Lung microvascular endothelial cell (primary cell): ENCODE results near the gene CRYBA2. TPM values are rescaled to one million over a fixed set of nuclear protein-coding genes. Genes with fewer than 3 reads are reported as not detected.

ENCODE experiments used
- DNase-seq, 2 donors: peaks; one replicate each; pipeline versions ENCODE4 v3.0.0 to v3.0.0-alpha.2; 2010; ENCODE audit warnings: low read depth in 2 of 2
- total RNA-seq: library from RNA; depleted of rRNA; stranded (reverse); fragments of >200 nt; gene quantifications from 2 replicates; pipeline ENCODE4 v1.2.1, GENCODE V29; 2014

Gene CRYBA2
- total RNA-seq, 1 donor from 2014 or later: not detected

DNA sequence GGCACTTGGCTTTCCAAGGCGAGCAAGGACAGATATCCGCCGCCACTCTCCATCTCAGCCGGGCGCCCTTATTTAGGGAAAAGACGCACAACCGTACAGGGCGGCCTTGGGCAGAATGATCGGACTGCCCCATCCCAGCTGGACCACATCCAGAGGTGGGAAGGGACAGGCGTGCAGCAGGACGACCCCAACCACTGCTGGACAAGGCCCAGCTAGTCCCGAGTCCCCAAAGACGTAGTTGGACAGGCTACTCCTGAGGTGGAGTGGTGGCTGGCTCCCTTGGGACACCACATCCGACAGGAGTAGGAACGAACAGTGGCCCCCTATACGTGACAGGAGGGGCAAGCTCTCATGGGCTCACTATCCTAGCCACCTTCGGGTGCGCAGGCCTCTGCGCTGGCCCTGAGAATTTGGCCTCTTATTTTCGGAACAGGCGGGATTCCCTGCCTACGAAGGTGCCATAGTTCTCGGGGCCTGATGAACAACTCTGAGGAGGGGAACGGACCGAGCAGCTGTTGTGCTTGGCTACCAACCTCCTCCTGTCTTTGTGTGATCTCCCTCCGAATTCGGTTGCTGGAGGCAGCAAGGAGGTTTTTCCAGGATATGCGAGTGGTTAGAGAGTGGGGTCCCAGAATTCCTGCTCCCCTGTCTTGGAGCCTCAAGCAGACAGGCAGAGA, 10.5 kb downstream of the CRYBA2 start:
- DNase-seq: no peak

GRCh38 chr2:218981881-218982585, 11.2 kb downstream of the CRYBA2 start:
- DNase-seq: peak in 1 of 2 donors; percentile 24

- DNase-seq: no peak
Measured at GRCh38 chr2:218981390-218981880, 11.8 kb downstream of the CRYBA2 start.

DNA sequence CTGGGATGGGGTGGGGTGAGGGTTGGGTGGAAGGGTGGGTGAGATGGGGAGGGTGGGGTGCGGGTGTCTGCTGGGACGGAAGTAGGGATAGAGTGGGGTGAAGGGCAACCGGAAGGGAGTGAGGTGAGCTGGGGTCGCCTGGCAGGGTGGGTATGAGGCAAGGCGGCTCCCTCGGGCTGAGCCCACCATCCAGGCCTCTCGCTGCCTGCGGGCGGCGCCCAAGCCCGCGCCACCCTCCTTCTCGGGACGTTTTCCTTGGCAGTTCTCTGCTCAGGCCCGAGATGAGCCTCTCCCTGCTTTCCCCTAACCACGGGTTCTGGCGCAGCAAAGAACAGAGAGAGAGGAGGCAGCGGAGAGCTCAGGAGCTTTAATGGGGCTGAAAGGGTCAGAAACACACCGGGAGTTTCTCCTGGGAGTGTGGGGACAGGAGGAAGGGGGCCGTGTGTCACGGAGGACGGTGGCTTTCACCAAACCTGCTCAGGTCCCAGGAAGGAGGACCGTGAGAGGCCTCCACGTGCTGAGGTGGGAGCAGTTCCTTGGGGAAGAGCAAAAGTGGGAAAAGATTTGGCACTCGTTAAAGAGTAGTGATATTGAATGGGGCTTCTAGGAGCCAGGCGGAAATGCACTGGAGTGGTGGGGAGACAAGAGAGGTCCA, 12.4 kb downstream of the CRYBA2 start:
- no peak for DNase-seq

DNA sequence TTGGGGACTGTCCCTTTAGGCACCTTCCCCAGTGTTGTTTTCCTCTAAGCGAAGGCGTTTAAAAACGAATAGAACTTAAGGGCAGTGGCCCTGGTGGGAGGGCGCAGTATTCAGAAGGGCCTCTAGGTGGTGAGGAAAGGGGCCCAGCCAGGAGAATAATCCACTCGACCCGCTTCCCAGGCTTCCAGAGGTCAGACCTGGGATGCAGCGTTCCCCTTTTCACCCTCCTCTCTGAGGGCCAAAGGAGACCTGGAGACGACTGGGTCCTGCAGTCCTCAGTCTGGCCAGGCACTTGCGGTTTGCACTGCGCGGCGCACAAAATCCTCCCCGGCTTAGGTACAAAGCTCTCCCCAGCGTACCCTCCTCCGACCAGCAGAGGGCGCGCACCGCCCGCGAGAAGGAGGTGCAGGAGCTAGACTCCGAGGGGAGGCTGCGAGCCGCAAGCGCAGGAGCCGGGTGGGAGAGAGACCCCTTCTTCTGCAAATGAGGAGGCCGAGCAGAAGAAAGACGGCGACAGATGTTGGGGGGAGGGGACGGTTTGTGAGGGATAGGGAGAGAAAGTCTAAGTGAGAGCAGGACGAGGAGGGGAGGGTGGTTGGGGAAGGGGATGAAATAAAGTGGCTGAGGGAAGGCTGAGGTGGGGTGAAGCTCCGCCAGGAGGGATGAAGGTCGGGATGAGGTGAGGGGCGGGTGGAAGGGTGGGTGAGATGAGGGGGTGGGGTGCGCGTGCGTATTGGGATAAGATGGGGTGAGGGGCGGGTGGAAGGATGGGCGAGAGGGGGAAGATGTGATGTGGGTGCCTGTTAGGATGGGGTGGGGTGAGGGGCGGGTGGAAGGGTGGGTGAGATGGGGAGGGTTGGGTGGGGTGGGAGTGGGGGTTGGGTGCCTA, 13.1 kb downstream of the CRYBA2 start:
- peak; percentile 82 to 86 for DNase-seq

GRCh38 chr2:218975060-218975777, 18.0 kb downstream of the CRYBA2 start:
- DNase-seq: no peak

DNA sequence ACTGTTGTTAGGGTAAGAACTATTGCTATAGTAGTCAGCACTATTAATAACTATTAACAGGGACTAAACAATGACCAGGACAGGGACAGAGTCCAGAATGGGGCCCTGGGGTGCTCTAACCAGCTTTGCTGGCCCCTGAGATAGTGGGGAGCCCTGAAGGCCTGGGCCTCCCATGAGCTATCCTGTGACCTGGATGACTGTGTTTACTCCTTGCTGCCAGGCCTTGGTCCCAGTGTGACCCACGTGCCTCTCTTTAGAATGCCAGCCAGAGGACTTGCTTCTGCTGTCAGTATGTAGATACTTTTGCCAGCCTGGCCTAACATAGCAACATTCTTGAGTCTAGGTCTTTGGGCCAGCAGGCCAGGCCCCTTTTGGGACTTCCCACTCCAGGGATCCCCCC, 22.3 kb downstream of the CRYBA2 start:
- no peak for DNase-seq

DNA sequence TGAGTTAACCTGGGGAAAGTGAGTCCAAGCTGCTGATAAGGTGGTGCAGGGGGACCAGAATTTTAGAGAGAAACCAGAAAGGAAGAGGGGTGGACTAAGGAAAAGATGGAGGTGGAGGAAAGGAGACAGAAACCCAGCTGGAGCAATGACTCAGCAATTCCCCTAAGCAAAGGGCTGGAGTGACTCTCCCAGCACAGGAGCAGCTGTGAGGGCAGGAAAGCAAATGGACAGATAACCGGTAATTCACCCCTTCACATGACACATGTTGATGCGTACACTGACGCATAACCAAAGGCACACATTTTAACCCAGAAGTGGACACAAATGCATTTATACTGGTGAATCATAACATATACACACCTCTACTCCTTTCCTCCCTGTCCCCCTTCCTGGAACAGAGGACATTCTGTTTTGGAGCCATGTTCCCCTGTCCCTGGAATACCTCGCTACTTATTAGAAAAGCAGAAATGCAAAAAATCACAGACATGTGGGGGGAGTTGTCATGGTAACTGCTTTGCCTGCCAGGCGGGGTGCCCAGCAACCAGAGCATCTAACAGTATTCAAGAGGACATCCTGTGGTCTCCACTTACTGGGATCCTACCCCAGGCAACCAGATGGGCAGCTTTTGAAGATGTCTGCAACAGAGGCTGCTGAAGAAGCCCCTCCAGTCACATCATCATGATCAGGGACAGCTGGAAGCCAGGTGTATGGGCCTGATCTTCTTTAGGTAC, 29.0 kb downstream of the CRYBA2 start:
- peak in 1 of 2 donors; percentile 66 for DNase-seq

- DNase-seq: no peak
Measured at GRCh38 chr2:218963601-218964000, 29.6 kb downstream of the CRYBA2 start.

- DNase-seq: peak; percentile 50 to 52
Measured at GRCh38 chr2:218962859-218963492, 30.2 kb downstream of the CRYBA2 start.

GRCh38 chr2:218961651-218962570, 31.3 kb downstream of the CRYBA2 start:
- no peak for DNase-seq

- DNase-seq: no peak
Measured at GRCh38 chr2:218961229-218961628, 32.0 kb downstream of the CRYBA2 start.

GRCh38 chr2:218960309-218961165, 32.7 kb downstream of the CRYBA2 start:
- no peak for DNase-seq

GRCh38 chr2:218959761-218960308, 33.4 kb downstream of the CRYBA2 start:
- DNase-seq: no peak

- DNase-seq: peak; percentile 77 to 85
Measured at GRCh38 chr2:218959141-218959731, 34.0 kb downstream of the CRYBA2 start, which contains the start of gene CDK5R2. CDK5R2 (plus strand) TSS chr2:218959666; CDS start chr2:218959821, 155 bp downstream.

- DNase-seq: no peak
Measured at GRCh38 chr2:218958276-218958675, 34.9 kb downstream of the CRYBA2 start.

- DNase-seq: no peak
Measured at GRCh38 chr2:218957671-218958070, 35.6 kb downstream of the CRYBA2 start.
